ENCODE measurements around the gene SRGAP1. TPM values are rescaled to one million over a fixed set of nuclear protein-coding genes. Genes with fewer than 3 reads are reported as not detected.

The SRGAP1 gene
- polyA plus RNA-seq, 5 donors: 7.7 to 11.0 (median 9.1) TPM

GRCh38 chr12:63964301-63964700 lies 119.8 kb downstream of the SRGAP1 start:
- DNase-seq: no peak

DNA sequence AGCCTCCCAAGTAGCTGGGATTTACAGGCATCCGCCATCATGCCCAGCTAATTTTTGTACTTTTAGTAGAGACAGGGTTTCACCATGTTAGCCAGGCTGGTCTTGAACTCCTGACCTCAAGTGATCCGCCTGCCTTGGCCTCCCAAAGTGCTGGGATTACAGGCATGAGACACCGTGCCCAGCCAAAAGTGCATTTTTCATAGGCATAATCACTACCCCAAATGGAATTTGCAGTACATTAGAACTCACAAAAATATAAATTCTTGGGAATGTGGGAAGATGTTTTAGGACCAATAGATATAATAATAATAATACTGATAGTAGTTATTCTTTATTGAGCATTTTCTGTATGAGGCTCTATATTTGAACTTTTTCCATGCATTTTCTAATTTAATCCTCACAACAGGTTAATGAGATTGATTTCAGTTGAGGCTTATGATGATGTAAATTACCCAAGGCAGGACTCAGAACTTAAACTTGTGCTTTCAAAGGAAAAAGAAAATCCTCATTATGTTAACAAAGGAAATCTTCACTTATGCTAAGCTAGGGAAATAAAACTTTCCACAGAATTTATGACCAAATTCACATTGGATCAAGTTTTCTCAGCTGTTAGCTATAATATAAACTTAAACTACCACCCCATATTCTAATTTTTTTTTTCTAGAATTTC lies 121.6 kb downstream of the SRGAP1 start:
- DNase-seq: no peak

DNA sequence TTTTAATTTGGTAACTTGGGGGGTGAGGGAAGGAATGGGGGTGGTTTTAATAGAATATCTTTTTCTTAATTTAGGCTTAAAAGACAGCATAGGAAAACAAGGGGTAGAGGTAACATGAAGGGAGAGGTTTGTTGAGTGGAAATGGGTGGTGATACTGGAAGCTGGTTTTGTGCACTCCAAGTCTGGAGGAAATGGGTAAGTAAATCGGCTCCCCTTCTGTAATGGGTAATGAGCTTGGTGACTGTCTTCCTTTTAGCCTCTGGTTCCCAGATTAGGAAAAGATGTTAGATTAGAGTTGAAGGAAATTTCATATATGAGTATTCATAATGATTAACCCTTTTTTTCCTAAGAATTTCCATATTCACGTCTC lies 122.1 kb downstream of the SRGAP1 start:
- no peak for DNase-seq

GRCh38 chr12:63967358-63968145 lies 123.1 kb downstream of the SRGAP1 start:
- no peak for DNase-seq

GRCh38 chr12:63968673-63969072 lies 124.2 kb downstream of the SRGAP1 start:
- no peak for DNase-seq

GRCh38 chr12:63976902-63977395 lies 132.4 kb downstream of the SRGAP1 start:
- DNase-seq: no peak

- no peak for DNase-seq
These were observed 132.9 kb downstream of the SRGAP1 start for GRCh38 chr12:63977441-63977840.

- DNase-seq: no peak
These were observed 134.0 kb downstream of the SRGAP1 start for GRCh38 chr12:63978519-63978918.

DNA sequence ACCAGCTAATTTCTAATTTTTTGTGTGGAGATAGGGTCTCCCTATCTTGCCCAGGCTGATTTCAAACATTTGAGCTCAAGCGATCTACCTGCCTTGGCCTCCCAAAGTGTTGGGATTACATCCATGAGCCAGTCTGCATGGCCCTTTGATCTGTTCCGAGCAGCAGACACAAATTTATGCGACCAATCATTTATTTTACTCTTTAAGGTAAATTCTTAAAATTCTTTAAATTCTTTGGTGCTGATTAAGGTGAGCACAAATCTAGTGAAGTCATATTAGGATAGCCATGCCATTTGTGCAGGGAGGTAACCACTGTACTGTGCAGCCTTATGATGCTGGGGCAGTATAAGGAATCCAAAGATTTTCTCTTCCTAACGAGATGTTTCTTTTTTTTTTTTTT lies 135.7 kb downstream of the SRGAP1 start:
- no peak for DNase-seq

GRCh38 chr12:63981343-63981742 lies 136.8 kb downstream of the SRGAP1 start:
- no peak for DNase-seq

DNA sequence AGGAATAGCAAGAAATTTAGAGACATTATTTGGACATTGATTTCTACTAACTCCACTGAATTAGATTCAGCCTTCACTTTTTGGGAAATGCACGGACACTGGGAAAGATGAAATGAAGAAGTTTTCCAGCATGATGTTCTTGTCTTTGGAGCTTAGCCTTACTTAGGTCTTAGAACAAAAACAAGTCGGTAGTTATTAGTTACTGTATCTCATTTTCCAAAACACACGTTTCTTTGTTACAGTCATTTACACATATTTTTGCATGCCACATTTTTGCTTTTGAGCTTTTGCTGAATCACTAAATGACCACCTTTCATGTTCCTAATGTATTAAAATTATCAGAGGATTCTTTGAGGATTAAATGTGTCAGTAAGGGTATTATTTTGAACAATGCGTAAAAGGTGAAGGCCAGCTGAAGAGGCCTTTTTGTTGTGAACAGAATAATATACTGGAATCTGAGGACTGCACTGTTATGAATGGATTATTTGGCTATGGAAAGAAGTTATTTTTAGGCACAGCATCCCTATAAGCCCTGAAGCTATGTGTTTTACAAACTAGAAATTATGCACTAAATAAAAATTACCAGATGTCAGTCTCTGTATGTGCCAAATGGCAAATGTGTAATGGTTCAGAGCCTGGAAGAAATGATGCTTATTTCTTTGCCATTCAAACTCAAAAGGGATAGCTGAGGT lies 138.2 kb downstream of the SRGAP1 start:
- DNase-seq: no peak

- no peak for DNase-seq
These were observed 141.0 kb downstream of the SRGAP1 start for GRCh38 chr12:63985456-63985855.

DNA sequence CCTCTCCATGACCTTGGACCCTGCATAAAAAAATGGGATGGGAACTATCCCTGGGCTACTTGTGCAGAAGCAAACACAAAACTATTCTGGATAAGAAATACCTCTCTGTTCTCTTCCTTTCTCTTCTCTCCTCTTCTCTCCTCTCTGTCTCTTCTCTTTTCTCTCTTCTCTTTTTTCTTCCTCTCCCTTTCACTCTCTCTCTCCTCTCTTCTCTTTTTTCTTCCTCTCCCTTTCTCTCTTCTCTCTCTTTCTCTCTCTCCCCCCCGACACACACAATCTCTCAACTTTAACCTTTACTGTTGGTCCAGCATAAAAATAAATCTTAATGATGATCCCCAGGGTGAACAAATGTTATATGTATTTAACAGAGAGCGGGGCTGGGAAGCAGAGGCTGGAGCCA lies 141.4 kb downstream of the SRGAP1 start:
- DNase-seq: no peak

DNA sequence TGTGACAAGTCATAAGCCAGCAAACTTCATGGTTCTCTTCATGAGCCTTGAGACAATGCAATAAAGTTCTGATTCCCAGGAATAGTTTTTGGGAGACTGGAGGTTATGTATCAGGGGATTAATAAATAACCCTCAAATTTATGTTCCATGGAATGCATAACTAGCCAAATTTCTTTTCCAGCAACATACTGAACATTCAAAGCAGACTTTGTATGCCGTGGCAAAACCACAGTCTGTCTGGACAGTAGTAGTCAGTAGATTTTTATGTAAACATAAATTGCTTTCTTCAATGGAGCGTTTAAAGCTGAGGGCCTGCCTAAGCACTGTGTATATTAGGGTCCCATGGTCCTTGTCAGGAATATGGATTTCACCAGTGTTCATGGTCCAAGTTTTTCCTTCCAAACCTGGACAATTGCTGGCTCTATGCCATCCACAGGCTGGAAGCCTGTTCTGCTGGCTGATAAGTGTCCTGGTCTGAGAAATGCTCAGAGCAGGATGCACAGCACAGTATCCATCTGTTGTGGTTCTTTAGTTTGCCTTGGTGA lies 144.9 kb downstream of the SRGAP1 start:
- DNase-seq: peak in 1 of 2 donors; percentile 14

DNA sequence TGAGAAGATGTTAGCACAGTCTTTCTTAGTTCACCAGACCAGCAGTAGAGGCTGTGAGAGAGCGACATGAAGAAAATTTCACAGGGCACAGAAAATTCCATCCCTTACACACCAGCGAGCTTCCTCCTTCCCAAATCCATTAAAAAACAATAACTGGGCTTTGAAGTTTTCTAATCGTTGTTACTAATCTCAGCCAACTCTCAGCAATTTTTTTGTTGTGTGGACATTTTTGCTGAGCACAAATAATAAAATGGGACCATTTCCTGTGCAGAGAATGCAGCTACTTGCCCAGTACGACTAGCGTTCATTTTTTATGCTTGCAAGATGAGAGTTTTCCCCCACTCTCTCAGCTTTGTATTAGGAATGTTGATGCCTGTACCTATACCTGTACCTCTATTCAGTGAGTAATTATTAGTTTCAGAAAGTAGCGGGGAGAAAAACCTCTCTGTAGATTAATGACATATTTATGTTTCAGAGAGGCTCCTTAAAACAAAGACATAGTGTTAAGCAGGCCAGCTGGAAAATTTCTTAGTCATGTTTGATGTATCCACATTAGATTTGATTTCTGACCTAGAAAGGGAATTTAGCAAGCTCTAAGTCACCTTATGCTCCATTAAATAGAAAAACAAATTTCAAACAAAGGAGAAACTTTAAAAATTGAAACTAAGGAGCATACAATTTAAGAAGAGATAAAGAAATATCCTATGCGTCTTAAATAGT lies 146.5 kb downstream of the SRGAP1 start:
- DNase-seq: peak; percentile 31 to 43

DNA sequence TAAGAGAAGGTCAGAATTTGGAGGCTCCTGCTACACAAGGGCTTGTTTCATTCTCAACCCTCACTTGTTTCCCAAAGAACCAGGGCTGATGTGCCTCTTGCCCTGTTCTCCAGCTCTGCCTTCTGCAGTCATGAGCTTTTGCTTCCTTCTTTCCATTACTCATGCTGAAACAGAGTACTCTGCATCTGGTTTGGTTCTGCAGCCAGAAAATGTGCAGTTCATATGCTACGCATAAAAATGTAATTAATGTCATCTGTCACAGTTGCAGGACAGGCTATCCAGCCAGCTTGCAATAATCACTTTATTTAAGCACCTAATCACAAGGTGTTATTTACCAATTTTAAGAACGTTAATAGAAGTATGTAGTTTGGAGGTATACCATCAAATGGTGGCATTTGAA lies 150.2 kb downstream of the SRGAP1 start:
- no peak for DNase-seq

- no peak for DNase-seq
These were observed 151.0 kb downstream of the SRGAP1 start for GRCh38 chr12:63995512-63995911.

GRCh38 chr12:63996556-63996955 lies 152.1 kb downstream of the SRGAP1 start:
- no peak for DNase-seq

- no peak for DNase-seq
These were observed 152.7 kb downstream of the SRGAP1 start for GRCh38 chr12:63997198-63997597.

DNA sequence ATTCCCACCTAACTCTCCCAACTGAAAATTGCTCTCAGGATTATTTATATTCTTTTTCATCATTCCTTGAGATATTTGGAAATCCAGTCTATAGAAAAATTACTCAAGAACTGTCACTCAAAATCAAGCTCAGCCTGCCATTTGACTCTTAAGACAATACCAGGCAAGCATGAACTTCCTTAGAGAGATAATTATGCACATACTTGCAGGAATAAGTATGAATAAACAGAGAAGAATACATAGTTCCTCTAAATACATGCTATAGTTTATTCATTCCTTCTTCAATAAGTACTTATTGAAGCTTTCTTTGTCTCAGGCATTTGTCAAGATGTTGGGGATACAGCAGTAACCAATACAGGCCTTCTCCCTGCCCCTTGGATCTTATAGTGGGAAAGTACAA lies 154.1 kb downstream of the SRGAP1 start:
- DNase-seq: no peak

- no peak for DNase-seq
These were observed 155.4 kb downstream of the SRGAP1 start for GRCh38 chr12:63999853-64000252.

DNA sequence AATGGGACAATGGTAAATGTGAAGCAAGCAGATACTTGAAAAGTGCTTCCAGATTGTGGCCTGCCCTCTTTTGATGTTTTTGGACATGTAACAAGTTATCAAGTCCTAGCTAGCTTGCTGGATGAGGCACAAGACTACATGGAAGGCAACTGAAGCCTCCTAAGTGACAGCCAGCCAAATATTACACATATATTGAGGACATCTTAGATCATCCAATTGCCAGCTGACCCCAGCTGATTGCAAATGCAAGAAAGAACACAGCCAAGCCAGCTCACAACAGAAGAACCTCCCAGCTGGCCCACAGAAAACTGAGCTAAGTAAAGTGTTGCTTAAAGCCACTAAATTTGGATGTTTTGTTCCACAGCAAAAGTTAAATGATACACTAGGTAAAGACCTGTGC lies 156.9 kb downstream of the SRGAP1 start:
- no peak for DNase-seq

Data from right lung (tissue), 5 donors.